HL-60 (cell line): ENCODE results near the gene GLP1R.

Experiments
- CTCF ChIP-seq: IDR thresholded peaks from one replicate; pipeline ENCODE4 v1.5.1; 2011; ENCODE audit warnings: low read length, control low read depth, inconsistent platforms; ENCODE audit not compliant: insufficient read depth
- POLR2AphosphoS5 ChIP-seq: IDR thresholded peaks from 2 replicates; pipeline ENCODE4 v1.6.1; 2012; ENCODE audit warnings: low read depth
- SPI1 ChIP-seq: IDR thresholded peaks from 2 replicates; pipeline ENCODE4 v1.6.1; 2012; ENCODE audit warnings: low read depth, mild to moderate bottlenecking, borderline replicate concordance

GRCh38 chr6:39130691-39131090 is 82.1 kb downstream of the GLP1R start:
- TF ChIP-seq CTCF (no peak), SPI1 (no peak), POLR2AphosphoS5 (no peak)
